GM19455 (cell line): Measurements from ENCODE around the gene CNST.
"Not testable (repeated sequence)": the region's sequence is repeated elsewhere in the genome, so short reads cannot be mapped to it uniquely, and the experiment has no call there.

Experiments used
- ATAC-seq: cut with Tn5 transposase; IDR thresholded peaks from one replicate; pipeline ENCODE4 v1.9.1; 2021; ENCODE audit not compliant: unreplicated experiment

CNST gene

DNA sequence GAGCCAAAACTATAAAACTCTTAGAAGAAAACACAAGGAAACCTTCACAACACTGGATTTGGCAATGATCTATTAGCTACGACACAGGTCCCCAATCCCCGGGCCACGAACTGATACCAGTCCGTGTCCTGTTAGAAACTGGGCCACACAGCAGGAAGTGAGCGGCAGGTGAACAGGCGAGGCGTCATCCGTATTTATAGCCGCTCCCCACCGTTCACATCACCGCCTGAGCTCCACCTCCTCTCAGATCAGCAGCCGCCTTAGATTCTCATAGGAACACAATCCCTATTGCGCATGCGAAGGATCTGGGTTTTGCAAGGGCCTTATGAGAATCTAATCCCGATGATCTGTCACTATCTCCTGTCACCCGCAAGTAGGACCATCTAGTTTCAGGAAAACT is 12.1 kb upstream of the CNST start:
- ATAC-seq = no peak

- no peak for ATAC-seq
These were observed 8.2 kb upstream of the CNST start for GRCh38 chr1:246558041-246558440.

DNA sequence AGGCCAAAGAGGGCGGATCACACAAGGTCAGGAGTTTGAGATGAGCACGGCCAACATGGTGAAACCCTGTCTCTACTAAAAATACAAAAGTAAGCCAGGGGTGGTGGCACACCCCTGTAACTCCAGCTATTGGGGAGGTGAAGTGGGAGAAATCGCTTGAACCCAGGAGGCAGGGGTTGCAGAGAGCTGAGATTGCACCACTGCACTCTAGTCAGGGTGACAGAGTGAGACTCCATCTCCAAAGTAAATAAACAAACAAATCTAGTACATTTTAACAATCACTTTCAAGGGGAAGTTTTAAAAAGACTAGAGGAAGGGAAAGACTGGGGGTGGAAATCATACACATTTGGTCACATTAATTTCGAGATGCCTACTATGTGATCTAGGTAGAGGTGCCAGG is 6.9 kb upstream of the CNST start:
- ATAC-seq = no peak

DNA sequence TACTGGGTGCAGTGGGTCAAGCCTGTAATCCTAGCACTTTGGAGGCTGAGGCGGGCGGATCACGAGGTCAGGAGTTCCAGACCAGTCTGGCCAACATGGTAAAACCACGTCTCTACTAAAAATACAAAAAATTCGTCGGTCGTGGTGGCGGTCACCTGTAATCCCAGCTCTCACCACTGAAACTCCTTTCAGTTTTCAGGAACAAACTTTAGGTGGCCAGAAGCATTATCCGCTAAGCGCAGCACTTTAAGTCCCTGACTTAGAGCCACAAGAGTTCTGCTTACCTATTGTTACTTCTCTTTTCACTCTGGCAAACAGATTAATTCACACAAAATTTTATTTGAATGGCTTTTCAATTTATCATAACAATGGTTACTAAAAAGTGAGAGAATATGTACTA is 5.4 kb upstream of the CNST start:
- not testable (repeated sequence) for ATAC-seq

DNA sequence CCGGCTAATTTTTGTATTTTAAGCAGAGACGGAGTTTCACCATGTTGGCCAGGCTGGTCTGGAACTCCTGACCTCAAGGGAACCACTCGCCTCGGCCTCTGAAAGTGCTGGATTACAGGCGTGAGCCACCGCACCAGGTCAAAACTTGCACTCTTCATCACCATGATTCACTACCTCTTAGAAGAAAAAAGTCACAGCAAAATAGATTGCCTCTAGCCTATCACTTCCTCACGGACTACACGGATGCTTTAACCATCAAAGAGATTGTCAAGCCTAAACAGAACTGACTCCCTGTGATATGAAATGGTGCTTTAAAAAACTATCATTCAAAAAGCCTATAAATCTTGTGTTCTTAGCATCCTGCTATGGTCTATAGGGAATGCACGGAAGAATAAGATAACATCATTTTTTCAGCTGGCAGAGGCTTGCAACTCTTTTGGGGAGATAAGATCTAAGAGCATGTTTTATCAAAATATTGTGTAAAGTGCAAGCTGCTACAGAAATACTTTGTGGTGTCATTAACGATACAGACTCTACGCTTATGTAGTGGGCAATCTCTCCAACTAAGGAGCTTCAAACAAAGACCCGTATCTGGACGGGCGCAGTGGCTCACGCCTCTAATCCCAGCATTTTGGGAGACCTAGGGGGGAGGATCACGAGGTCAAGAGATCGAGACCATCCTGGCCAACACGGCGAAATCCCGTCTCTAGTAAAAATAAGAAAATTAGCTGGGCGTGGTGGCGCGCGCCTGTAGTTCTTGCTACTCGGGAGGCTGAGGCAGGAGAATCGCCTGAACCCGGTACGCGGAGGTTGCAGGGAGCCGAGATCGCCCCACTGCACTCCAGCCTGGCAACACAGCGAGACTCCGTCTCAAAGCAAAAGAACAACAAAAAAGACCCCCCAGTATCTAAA is 1.2 kb upstream of the CNST start:
- ATAC-seq = no peak

- peak; percentile 2 for ATAC-seq
These were observed 517 bp upstream of the CNST start for GRCh38 chr1:246565751-246566127.

DNA sequence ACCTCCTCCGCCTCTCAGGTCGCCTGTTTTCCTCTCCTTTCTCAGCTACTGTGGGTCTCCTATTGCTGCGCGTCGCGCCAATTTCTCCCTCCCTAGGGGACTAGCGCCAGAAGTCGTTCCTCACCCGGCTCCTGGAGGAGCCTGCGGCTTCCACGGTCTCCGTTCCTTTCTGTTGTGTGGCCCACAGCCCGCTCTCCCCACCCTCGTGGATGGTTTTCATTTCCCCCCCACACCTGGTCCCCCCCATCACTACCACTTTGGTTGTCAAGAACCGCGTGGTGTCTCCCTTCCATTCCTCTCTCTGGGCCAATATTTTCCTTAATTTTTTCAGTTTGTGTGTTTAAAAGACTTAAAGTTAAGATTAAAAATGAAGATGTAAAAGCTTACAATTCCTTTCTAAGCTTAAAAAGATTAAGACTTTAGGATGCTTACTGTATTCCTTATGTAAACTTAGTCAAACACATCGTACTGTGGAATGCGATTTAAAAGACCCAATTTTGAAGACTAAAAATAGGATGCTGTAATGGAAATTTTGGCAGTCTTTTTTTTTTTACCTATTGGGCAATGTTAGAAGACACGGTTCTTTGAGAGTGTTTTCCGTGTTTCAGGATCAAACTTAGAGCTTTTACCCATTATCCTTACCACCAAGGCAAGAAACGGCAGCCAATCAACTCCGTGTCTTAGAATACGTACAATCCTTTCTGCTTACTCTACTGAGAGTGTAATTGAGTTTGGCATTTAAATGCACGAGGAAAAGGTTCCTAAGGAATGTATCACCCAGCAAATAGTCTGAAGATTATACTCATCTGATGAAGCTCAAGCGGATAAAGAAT is 773 bp downstream of the CNST start:
- ATAC-seq = peak; percentile 29

GRCh38 chr1:246567646-246568235 is 1.5 kb downstream of the CNST start:
- no peak for ATAC-seq

- ATAC-seq = no peak
These were observed 3.3 kb downstream of the CNST start for GRCh38 chr1:246569248-246570238.

DNA sequence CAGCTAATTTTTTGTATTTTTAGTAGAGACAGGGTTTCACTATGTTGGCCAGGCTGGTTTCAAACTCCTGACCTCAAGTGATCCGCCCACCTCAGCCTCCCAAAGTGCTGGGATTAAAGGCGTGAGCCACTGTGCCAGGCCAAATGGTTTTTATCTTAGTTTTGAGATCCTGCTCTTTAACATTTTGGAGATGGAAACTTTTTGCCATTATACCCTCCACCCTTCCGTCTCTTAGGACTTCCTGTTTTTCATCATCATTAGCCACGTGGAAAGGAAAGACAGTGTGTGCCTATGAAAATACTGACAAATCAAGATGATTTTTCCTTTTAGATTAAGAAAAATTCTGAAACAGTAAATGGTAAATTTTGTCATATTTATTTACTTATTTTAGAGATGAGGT is 5.1 kb downstream of the CNST start:
- ATAC-seq = not testable (repeated sequence)

GRCh38 chr1:246571953-246572352 is 5.7 kb downstream of the CNST start:
- ATAC-seq = no peak

DNA sequence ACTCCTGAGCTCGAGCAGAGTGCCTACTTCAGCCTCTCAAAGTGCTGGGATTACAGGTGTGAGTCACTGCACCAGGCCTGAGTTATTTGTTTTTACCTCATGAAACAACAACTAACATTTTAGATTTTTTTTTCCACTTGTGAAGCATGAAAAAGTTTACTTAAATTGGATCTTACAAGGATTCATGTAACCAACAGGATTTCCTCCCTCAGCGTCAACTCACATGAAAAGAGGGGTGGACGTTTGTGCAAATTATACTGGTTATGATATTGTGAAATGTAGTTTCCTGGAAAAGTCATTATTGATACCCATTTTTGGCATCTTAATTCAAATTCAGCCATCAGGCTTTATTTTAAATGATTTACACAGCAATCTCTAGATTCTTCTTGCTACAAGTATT is 6.5 kb downstream of the CNST start:
- no peak for ATAC-seq

DNA sequence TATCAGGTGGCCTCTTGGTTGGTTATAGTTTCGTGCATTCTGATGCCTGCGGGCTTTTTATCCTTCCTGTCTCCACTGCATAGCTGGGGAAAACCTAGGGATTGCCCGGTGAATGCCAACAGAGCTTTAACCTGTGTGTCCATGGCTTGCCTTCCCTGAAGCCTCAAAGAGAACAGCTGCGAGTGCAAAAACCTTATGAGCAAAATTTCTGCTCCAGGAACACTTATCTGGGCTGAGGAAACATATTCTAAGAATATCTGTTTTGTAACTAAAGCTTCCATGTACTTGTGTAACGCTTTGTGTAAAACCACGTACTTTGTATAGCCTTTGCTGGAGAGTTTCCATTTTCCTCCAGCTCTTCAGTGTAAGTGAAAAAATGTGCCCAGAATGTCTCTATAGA is 7.2 kb downstream of the CNST start:
- ATAC-seq = no peak

DNA sequence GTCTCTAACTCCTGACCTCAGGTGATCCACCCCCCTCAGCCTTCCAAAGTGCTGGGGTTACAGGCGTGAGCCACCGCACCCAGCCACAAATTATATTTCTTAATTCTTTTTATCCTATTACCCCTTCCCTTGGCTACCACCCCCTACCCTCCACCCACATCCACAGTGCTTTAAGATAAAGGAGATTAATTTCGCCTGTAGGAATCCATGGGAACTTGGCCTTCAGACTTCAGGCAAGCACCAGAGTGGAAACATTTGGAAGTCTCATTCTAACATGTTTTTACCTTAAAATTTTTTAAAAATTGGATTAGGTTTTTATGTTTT is 10.4 kb downstream of the CNST start:
- no peak for ATAC-seq

GRCh38 chr1:246577082-246577719 is 10.9 kb downstream of the CNST start:
- ATAC-seq = no peak

GRCh38 chr1:246577720-246578106 is 11.5 kb downstream of the CNST start:
- no peak for ATAC-seq

GRCh38 chr1:246579818-246580217 is 13.6 kb downstream of the CNST start:
- ATAC-seq = peak; percentile 82

GRCh38 chr1:246580497-246581370 is 14.5 kb downstream of the CNST start:
- ATAC-seq = no peak
